Mesendoderm (in vitro differentiated cells): ENCODE data around the gene CREBBP.

Experiments
- DNase-seq: peaks from one replicate; pipeline ENCODE4 v3.0.0; 2013
- H2AK5ac ChIP-seq: 2 replicates; pipeline ENCODE4 v1.6.1; 2013; ENCODE audit warnings: low read length, inconsistent platforms
- H2BK120ac ChIP-seq: 2 replicates; pipeline ENCODE4 v1.6.1; 2013; ENCODE audit warnings: low read depth, mild to moderate bottlenecking, low read length, moderate library complexity, mixed read lengths
- H2BK15ac ChIP-seq: replicated peaks from 2 replicates; pipeline ENCODE4 v1.6.1; 2013; ENCODE audit warnings: low read depth, mild to moderate bottlenecking, moderate library complexity
- H2BK5ac ChIP-seq: 2 replicates; pipeline ENCODE4 v1.6.1; 2013; ENCODE audit warnings: low read length, inconsistent platforms
- H3K18ac ChIP-seq: 2 replicates; pipeline ENCODE4 v1.6.1; 2013; ENCODE audit warnings: mild to moderate bottlenecking, low read length, mixed read lengths
- H3K23ac ChIP-seq: one replicate; pipeline ENCODE4 v1.6.1; 2013; ENCODE audit warnings: low read length
- H3K27ac ChIP-seq: 2 replicates; pipeline ENCODE4 v1.5.1; 2013; ENCODE audit warnings: low read depth, mild to moderate bottlenecking, inconsistent platforms, low read length, moderate library complexity
- H3K27me3 ChIP-seq: 2 replicates; pipeline ENCODE4 v1.6.1; 2013; ENCODE audit warnings: low read length, control low read depth, mild to moderate bottlenecking, inconsistent platforms; ENCODE audit not compliant: insufficient read depth, poor library complexity
- H3K36me3 ChIP-seq: 2 replicates; pipeline ENCODE4 v1.6.1; 2013; ENCODE audit warnings: low read length, inconsistent platforms; ENCODE audit not compliant: control insufficient read depth, insufficient read depth
- H3K4ac ChIP-seq: one replicate; pipeline ENCODE4 v1.6.1; 2013; ENCODE audit warnings: low read depth, mild to moderate bottlenecking, low read length, moderate library complexity
- H3K4me1 ChIP-seq: 2 replicates; pipeline ENCODE4 v1.6.1; 2013; ENCODE audit warnings: low read depth, low read length, inconsistent platforms; ENCODE audit not compliant: control insufficient read depth
- H3K4me2 ChIP-seq: 2 replicates; pipeline ENCODE4 v1.6.1; 2013; ENCODE audit warnings: low read length
- H3K4me3 ChIP-seq: 2 replicates; pipeline ENCODE4 v1.5.1; 2013; ENCODE audit warnings: mild to moderate bottlenecking, low read length
- H3K56ac ChIP-seq: one replicate; pipeline ENCODE4 v1.6.1; 2013; ENCODE audit warnings: low read length
- H3K79me1 ChIP-seq: 2 replicates; pipeline ENCODE4 v1.6.1; 2013; ENCODE audit warnings: low read length, inconsistent platforms
- H3K79me2 ChIP-seq: 2 replicates; pipeline ENCODE4 v1.6.1; 2013; ENCODE audit warnings: mild to moderate bottlenecking, low read length; ENCODE audit not compliant: control insufficient read depth, insufficient read depth
- H3K9ac ChIP-seq: 2 replicates; pipeline ENCODE4 v1.6.1; 2013; ENCODE audit warnings: low read length, inconsistent platforms
- H4K5ac ChIP-seq: one replicate; pipeline ENCODE4 v1.6.1; 2013; ENCODE audit warnings: low read length
- H4K8ac ChIP-seq: one replicate; pipeline ENCODE4 v1.6.1; 2013; ENCODE audit warnings: low read depth, mild to moderate bottlenecking, control low read depth, low read length, moderate library complexity
- WGBS: extraction: QIAGEN DNeasy Blood & Tissue Kit; methylation state at CpG from one replicate; pipeline ENCODE4 v1.1.7; 2013; ENCODE audit warnings: low lambda C conversion rate, missing lambda C conversion rate; ENCODE audit not compliant: insufficient coverage; ENCODE audit errors: extremely low coverage; 5-methylcytosine and 5-hydroxymethylcytosine counted together

Gene CREBBP

DNA sequence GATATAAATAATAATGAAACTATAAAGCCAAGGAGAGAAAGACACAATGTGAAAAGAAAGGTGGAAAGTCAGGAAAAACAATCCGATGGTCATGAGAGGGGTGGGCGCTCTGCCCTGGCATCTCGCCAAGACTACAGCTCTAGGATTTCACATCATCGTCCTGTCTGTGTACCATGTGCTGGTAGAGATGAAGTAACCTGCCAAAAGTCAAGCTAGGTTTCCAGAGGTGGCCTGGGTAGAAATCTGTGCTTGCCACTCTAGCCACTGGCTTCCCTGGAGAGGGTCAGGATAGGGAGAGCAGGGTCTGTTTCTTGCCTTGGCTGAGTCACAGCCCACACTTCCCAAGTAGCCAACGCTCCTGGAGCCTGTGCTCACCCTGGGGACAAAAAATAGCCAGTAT is 132.2 kb downstream of the CREBBP start:
- H3K36me3 ChIP-seq: peaks cover 1% of the 10 kb centered on the region
- H3K18ac ChIP-seq: no peak overlapping the region
- no peaks in the 10 kb centered on the region for H3K4me1 ChIP-seq
- no peak overlapping the region for H4K5ac ChIP-seq
- no peak overlapping the region for H3K4ac ChIP-seq
- H2BK5ac ChIP-seq: no peak overlapping the region
- peaks cover 4% of the 10 kb centered on the region for H3K79me1 ChIP-seq
- no peak overlapping the region for H4K8ac ChIP-seq
- H3K4me3 ChIP-seq: no peak overlapping the region
- H3K4me2 ChIP-seq: no peak overlapping the region
- H3K27me3 ChIP-seq: no peaks in the 10 kb centered on the region
- DNase-seq: no peak
- H2BK15ac ChIP-seq: no peak overlapping the region
- no peak overlapping the region for H3K9ac ChIP-seq
- no peak overlapping the region for H3K27ac ChIP-seq
- no peak overlapping the region for H2AK5ac ChIP-seq
- H2BK120ac ChIP-seq: no peak overlapping the region
- no peaks in the 10 kb centered on the region for H3K79me2 ChIP-seq
- WGBS: no CpG with 5 or more reads among the region's 5 CpGs
- H3K23ac ChIP-seq: no peak overlapping the region
- H3K56ac ChIP-seq: no peak overlapping the region

DNA sequence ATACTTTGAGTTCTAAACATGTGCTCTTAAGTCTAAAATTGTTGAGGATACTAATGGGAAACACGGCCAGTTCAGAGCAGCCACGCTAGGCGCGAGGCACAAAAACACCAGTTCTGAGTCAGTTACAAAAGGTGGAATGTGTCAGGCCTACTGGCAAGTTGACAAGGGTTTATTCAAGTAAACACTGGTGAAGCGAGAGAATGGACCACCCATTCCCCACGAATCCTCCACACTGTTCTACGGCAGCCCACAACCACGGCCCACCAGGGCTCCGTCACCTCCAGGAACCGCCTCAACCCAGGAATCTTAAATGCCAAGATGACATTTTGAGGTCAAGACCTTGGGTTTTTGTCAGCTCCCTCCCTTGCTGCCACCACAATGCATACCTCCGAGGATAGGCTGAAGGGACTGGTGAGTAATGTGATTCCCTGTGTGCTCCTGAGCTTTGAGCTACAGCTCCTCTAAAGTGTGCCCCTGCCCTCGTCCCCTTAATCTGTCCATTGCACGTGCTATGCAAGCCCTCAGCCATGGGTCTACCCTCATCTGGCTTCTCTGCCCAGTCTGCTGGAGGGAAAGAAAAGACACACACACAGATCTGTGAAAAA is 134.7 kb downstream of the CREBBP start:
- no peaks in the 10 kb centered on the region for H3K79me2 ChIP-seq
- DNase-seq: no peak
- no peak overlapping the region for H3K4me3 ChIP-seq
- no CpG with 5 or more reads among the region's 13 CpGs for WGBS
- no peak overlapping the region for H2BK5ac ChIP-seq
- H3K56ac ChIP-seq: no peak overlapping the region
- no peak overlapping the region for H3K27ac ChIP-seq
- no peak overlapping the region for H3K23ac ChIP-seq
- H3K18ac ChIP-seq: no peak overlapping the region
- H3K9ac ChIP-seq: no peak overlapping the region
- no peaks in the 10 kb centered on the region for H3K27me3 ChIP-seq
- no peak overlapping the region for H4K5ac ChIP-seq
- H2AK5ac ChIP-seq: no peak overlapping the region
- no peaks in the 10 kb centered on the region for H3K79me1 ChIP-seq
- H2BK15ac ChIP-seq: no peak overlapping the region
- H3K4ac ChIP-seq: no peak overlapping the region
- peaks cover 6% of the 10 kb centered on the region for H3K36me3 ChIP-seq
- no peaks in the 10 kb centered on the region for H3K4me1 ChIP-seq
- no peak overlapping the region for H3K4me2 ChIP-seq
- no peak overlapping the region for H4K8ac ChIP-seq
- no peak overlapping the region for H2BK120ac ChIP-seq

DNA sequence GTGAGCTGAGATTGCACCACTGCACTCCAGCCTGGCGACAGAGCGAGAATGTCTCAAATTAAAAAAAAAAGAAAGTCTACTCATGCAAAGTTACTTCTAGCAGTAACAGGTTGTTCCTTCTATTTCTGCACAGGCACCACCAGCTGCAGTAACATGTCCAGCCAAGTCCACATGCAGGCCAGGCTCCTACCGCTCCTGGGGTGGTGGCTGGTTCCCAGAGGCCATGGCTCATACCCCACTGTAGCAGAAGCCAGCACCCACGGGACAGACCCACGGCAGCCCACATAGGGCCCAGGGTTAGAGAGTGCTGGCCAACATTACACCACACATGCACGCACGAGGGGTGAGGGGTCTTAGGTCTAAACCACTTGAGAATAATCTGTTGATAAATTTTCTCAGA is 136.5 kb downstream of the CREBBP start:
- WGBS: no CpG with 5 or more reads among the region's 7 CpGs

DNA sequence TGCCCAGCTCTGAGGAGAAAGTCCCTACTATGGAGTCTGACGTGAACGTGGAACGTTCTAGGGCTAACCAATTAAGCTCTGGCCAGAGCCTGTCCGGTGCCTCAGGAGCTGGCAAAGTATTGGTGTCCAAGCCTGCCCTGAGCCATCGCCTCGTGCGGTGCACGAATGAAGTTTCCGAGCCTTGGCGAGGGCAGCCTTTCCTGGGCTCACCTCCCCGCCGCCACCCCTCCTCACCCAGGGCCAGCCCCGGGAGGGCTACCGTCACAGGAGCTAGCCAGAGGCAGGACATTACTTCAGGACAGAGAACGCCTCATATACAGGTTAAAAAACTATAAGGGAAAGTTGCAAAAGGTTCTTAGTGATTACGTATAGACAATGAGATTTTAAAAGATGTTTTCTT is 139.6 kb downstream of the CREBBP start:
- H3K23ac ChIP-seq: no peak overlapping the region
- H3K36me3 ChIP-seq: peaks cover 19% of the 10 kb centered on the region
- H2AK5ac ChIP-seq: no peak overlapping the region
- H3K4ac ChIP-seq: no peak overlapping the region
- H4K5ac ChIP-seq: no peak overlapping the region
- no CpG with 5 or more reads among the region's 16 CpGs for WGBS
- no peaks in the 10 kb centered on the region for H3K79me1 ChIP-seq
- no peak overlapping the region for H3K27ac ChIP-seq
- no peak overlapping the region for H2BK5ac ChIP-seq
- no peak overlapping the region for H3K56ac ChIP-seq
- H3K4me2 ChIP-seq: no peak overlapping the region
- H3K79me2 ChIP-seq: no peaks in the 10 kb centered on the region
- no peak overlapping the region for H3K18ac ChIP-seq
- H3K27me3 ChIP-seq: no peaks in the 10 kb centered on the region
- H3K9ac ChIP-seq: no peak overlapping the region
- H4K8ac ChIP-seq: no peak overlapping the region
- DNase-seq: no peak
- H3K4me3 ChIP-seq: no peak overlapping the region
- no peak overlapping the region for H2BK15ac ChIP-seq
- H2BK120ac ChIP-seq: no peak overlapping the region
- H3K4me1 ChIP-seq: no peaks in the 10 kb centered on the region

More for the DNA sequence above, 136.5 kb downstream of the CREBBP start:
- Histone ChIP-seq H3K79me1 (no peaks in the 10 kb centered on the region), H3K27me3 (no peaks in the 10 kb centered on the region), H2AK5ac (no peak overlapping the region), H3K18ac (no peak overlapping the region), H3K56ac (no peak overlapping the region), H3K4me1 (no peaks in the 10 kb centered on the region), H3K4me2 (no peak overlapping the region), H3K9ac (no peak overlapping the region), H4K8ac (no peak overlapping the region), H3K23ac (no peak overlapping the region), H3K27ac (no peak overlapping the region), H2BK5ac (no peak overlapping the region), H3K36me3 (peaks cover 11% of the 10 kb centered on the region), H4K5ac (no peak overlapping the region), H3K4ac (no peak overlapping the region), H2BK120ac (no peak overlapping the region), H3K4me3 (no peak overlapping the region), H3K79me2 (no peaks in the 10 kb centered on the region), H2BK15ac (no peak overlapping the region)
- no peak for DNase-seq

DNA sequence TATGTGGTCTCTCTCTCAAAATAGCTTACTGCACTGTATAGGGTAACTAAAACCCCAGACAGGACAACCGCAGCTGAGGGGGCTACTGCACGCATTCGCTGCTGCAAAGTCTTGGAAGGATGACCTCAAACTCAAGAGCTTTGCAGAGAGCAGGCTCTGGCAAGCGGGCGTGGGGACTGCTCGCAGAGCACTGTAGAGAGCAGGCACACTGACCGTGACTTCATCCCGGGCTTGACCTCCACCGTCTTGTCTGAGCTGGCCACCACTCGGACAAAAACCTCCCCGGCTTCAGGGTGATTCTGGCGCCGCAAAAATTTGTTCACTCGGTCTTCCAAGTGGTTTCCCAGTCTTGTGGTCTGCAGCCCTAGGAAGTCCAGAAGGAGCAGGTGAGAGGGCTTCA is 140.3 kb downstream of the CREBBP start:
- H2BK120ac ChIP-seq: no peak overlapping the region
- no CpG with 5 or more reads among the region's 14 CpGs for WGBS
- no peak overlapping the region for H3K9ac ChIP-seq
- H3K36me3 ChIP-seq: peaks cover 22% of the 10 kb centered on the region
- H3K27me3 ChIP-seq: no peaks in the 10 kb centered on the region
- no peak overlapping the region for H3K4ac ChIP-seq
- H3K18ac ChIP-seq: no peak overlapping the region
- no peak overlapping the region for H3K4me3 ChIP-seq
- H3K4me2 ChIP-seq: no peak overlapping the region
- no peak overlapping the region for H2AK5ac ChIP-seq
- no peak overlapping the region for H4K5ac ChIP-seq
- no peak overlapping the region for H3K27ac ChIP-seq
- H2BK15ac ChIP-seq: no peak overlapping the region
- no peaks in the 10 kb centered on the region for H3K79me1 ChIP-seq
- H3K4me1 ChIP-seq: no peaks in the 10 kb centered on the region
- no peak overlapping the region for H3K56ac ChIP-seq
- H3K23ac ChIP-seq: no peak overlapping the region
- no peak overlapping the region for H4K8ac ChIP-seq
- no peak for DNase-seq
- no peak overlapping the region for H2BK5ac ChIP-seq
- H3K79me2 ChIP-seq: no peaks in the 10 kb centered on the region

DNA sequence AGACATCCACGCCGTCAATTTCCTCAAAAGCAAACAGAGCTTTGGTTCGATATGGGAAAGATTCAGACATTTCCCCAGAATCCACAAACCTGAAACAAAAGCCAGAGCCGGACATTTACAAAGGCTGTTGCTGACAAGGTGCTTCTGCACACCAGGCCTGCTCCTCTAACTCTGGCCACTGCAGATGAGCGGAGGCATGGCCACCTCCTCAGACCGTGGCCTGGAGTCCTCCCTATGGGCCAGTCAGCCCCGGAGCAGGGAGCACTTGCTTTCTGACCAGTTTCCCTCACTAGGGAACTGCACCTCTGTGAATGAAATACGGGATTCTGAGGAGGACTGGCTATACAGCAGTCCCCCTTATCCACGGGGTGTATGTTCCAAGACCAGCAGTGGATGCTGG is 140.9 kb downstream of the CREBBP start:
- H3K23ac ChIP-seq: no peak overlapping the region
- H2BK5ac ChIP-seq: no peak overlapping the region
- H3K36me3 ChIP-seq: peaks cover 23% of the 10 kb centered on the region
- H3K4me1 ChIP-seq: no peaks in the 10 kb centered on the region
- no peak overlapping the region for H3K56ac ChIP-seq
- no peak overlapping the region for H3K4me3 ChIP-seq
- H3K79me1 ChIP-seq: no peaks in the 10 kb centered on the region
- H2BK15ac ChIP-seq: no peak overlapping the region
- WGBS: no CpG with 5 or more reads among the region's 9 CpGs
- DNase-seq: no peak
- no peak overlapping the region for H3K4me2 ChIP-seq
- no peak overlapping the region for H3K27ac ChIP-seq
- H4K5ac ChIP-seq: no peak overlapping the region
- no peaks in the 10 kb centered on the region for H3K79me2 ChIP-seq
- H3K27me3 ChIP-seq: no peaks in the 10 kb centered on the region
- no peak overlapping the region for H3K18ac ChIP-seq
- H2AK5ac ChIP-seq: no peak overlapping the region
- H3K9ac ChIP-seq: no peak overlapping the region
- H2BK120ac ChIP-seq: no peak overlapping the region
- no peak overlapping the region for H4K8ac ChIP-seq
- no peak overlapping the region for H3K4ac ChIP-seq
